Fibroblast of pulmonary artery (primary cell): ENCODE results near the gene TMEM252.

Experiments used
- DNase-seq: peaks from one replicate; pipeline ENCODE4 v3.0.0-alpha.2; 2010; ENCODE audit warnings: low read depth
- H3K4me3 ChIP-seq: replicated peaks from 2 replicates; pipeline ENCODE4 v1.5.1; 2011; ENCODE audit warnings: low read depth, mild to moderate bottlenecking, control low read depth, low read length, moderate library complexity
- CTCF ChIP-seq: IDR thresholded peaks from 2 replicates; pipeline ENCODE4 v1.5.1; 2011; ENCODE audit warnings: mild to moderate bottlenecking, control low read depth, low read length, inconsistent platforms; ENCODE audit errors: missing control alignments

The TMEM252 gene

GRCh38 chr9:68493541-68493940 is 47.1 kb downstream of the TMEM252 start:
- H3K4me3 ChIP-seq, result no peak overlapping the region
- TF ChIP-seq CTCF, result no peak

GRCh38 chr9:68492806-68493205 is 47.9 kb downstream of the TMEM252 start:
- no peak for TF ChIP-seq CTCF
- H3K4me3 ChIP-seq, result no peak overlapping the region
- DNase-seq, result no peak

More at GRCh38 chr9:68493541-68493940, 47.1 kb downstream of the TMEM252 start:
- DNase-seq, result no peak

GRCh38 chr9:68489646-68490045 is 51.0 kb downstream of the TMEM252 start:
- DNase-seq, result no peak
- no peak overlapping the region for H3K4me3 ChIP-seq
- TF ChIP-seq CTCF, result no peak

GRCh38 chr9:68488126-68488525 is 52.6 kb downstream of the TMEM252 start:
- no peak for DNase-seq
- no peak for TF ChIP-seq CTCF
- H3K4me3 ChIP-seq, result no peak overlapping the region
